Activated CD4-positive, alpha-beta memory T cell treated with anti-CD3 and anti-CD28 coated beads, Interleukin-2, amount 10 ng/mL, durations not matched to agents 7 days and 5 days (primary cell): ENCODE measurements around the gene UQCRHL. TPM values are rescaled to one million over a fixed set of nuclear protein-coding genes. Genes with fewer than 3 reads are reported as not detected.
"Not testable (repeated sequence)": the region's sequence is repeated elsewhere in the genome, so short reads cannot be mapped to it uniquely, and the experiment has no call there.

Source experiments
- CTCF ChIA-PET: fragments of 350-600 bp; sonication (Branson Sonifier 250); formaldehyde crosslinking; loops from one replicate; lab custom pipeline; 2021; ENCODE audit warnings: antibody characterized with exemption, inconsistent platforms; lab: Charles Lee
- POLR2A ChIA-PET: fragments of 350-600 bp; sonication (Branson Sonifier 250); formaldehyde crosslinking; loops from one replicate; lab custom pipeline; 2021; ENCODE audit warnings: antibody characterized with exemption; lab: Charles Lee
- DNase-seq: peaks from one replicate; pipeline ENCODE4 v3.0.0-alpha.2; 2020
- H3K27ac Mint-ChIP-seq: one replicate; pipeline ENCODE4 v1.8.0; 2021; ENCODE audit warnings: mild to moderate bottlenecking, mixed read lengths
- H3K27me3 Mint-ChIP-seq: one replicate; pipeline ENCODE4 v1.8.0; 2021; ENCODE audit warnings: mixed read lengths
- H3K36me3 Mint-ChIP-seq: one replicate; pipeline ENCODE4 v1.8.0; 2021; ENCODE audit warnings: low read depth, mixed read lengths
- H3K4me1 Mint-ChIP-seq: one replicate; pipeline ENCODE4 v1.8.0; 2021; ENCODE audit warnings: mixed read lengths
- H3K4me3 Mint-ChIP-seq: one replicate; pipeline ENCODE4 v1.8.0; 2021; ENCODE audit warnings: mild to moderate bottlenecking, mixed read lengths
- H3K9me3 Mint-ChIP-seq: one replicate; pipeline ENCODE4 v1.8.0; 2021; ENCODE audit warnings: mixed read lengths
- total RNA-seq, 2 experiments: library from RNA; stranded (reverse); gene quantifications; one replicate each; pipeline ENCODE4 v1.2.3, GENCODE V29; 2021

UQCRHL gene
- total RNA-seq = 1 to 10 TPM; 1.5 to 1.6 TPM

DNA sequence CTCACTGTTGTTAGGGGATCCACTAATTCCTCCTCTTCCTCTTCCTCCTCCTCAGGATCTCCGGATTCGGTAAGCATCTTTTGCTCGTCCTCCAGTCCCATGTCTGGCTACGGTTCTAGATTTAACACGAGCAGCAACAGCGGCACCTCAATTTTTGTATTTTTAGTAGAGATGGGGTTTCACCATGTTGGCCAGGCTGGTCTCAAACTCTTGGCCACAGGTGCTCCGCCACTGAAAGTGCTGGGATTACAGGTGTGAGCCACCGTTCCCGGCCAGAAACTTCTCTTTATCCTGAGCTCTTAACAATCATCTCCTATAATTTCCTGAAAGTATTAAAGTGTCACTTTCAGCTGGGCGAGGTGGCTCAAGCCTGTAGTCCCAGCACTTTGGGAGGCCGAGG, at the start of gene UQCRHL:
Gene UQCRHL, minus strand, starts transcription at position 101 of the 400 bp plus-strand sequence. Its CDS starts 0 bp downstream, at position 101.
- DNase-seq, H3K4me1 Mint-ChIP-seq, H3K9me3 Mint-ChIP-seq, H3K27ac Mint-ChIP-seq, H3K27me3 Mint-ChIP-seq, POLR2A ChIA-PET, H3K36me3 Mint-ChIP-seq, H3K4me3 Mint-ChIP-seq: not testable (repeated sequence)
- CTCF ChIA-PET = interaction anchor here (0.7 kb wide), 1 partner anchor 9 kb away, joined by 4 read pairs; no protein-coding TSS in a partner anchor

DNA sequence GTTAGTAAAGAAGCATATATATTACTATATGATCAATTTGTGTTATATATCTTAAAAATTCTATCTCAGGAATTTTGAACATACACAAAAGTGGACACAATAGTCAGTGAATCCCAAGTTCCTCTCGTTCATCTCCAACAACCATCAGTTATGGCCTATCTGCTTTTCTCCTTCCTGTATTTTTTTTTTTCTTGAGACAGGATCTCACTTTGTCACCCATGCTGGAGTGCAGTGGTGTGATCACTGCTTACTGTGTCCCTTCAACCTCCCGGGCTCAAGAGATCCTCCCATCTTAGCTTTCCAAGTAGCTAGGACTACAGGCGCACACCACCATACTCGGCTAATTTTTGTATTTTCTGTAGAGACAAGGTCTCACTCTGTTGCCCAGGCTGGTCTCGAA, 49.4 kb upstream of the UQCRHL start:
- no peak for DNase-seq
- no peak overlapping the region for H3K27ac Mint-ChIP-seq
- H3K9me3 Mint-ChIP-seq = no peaks in the 10 kb centered on the region
- H3K4me1 Mint-ChIP-seq = peaks cover 18% of the 10 kb centered on the region
- no peak overlapping the region for H3K4me3 Mint-ChIP-seq
- ChIA-PET POLR2A (interaction anchor here (1.1 kb wide), 1 partner anchor 8 kb away, joined by 3 read pairs; no protein-coding TSS in a partner anchor), CTCF (no interaction called here)
- peaks cover 6% of the 10 kb centered on the region for H3K36me3 Mint-ChIP-seq
- H3K27me3 Mint-ChIP-seq = no peaks in the 10 kb centered on the region

DNA sequence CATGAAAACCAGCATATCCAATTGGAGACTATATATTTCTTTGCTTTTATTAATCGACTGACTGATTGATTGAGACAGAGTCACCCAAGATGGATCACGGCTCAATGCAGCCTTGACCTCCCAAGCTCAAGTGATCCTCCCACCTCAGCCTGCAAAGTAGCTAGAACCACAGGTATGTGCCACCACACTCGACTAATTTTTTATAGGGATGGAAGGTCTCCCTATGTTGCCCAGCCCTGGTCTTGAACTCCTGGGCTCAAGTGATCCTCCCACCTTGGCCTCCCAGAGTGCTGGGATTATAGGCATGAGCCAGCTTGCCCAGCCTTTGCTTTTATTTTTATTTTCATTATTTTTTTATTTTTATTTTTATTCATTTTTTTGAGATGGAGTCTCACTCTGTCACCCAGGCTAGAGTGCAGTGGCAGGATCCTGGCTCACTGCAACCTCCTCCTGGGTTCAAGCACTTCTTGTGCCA, 45.4 kb upstream of the UQCRHL start:
- Mint-ChIP-seq H3K4me3 (no peak overlapping the region), H3K36me3 (peaks cover 15% of the 10 kb centered on the region), H3K27me3 (no peaks in the 10 kb centered on the region), H3K27ac (no peak overlapping the region), H3K9me3 (no peaks in the 10 kb centered on the region), H3K4me1 (peaks cover 34% of the 10 kb centered on the region)
- CTCF ChIA-PET = interaction anchor here (0.6 to 1.0 kb wide), 2 partner anchors 38 to 40 kb away, joined by 4 to 5 read pairs; no protein-coding TSS in a partner anchor
- DNase-seq = no peak
- POLR2A ChIA-PET = no interaction called here

DNA sequence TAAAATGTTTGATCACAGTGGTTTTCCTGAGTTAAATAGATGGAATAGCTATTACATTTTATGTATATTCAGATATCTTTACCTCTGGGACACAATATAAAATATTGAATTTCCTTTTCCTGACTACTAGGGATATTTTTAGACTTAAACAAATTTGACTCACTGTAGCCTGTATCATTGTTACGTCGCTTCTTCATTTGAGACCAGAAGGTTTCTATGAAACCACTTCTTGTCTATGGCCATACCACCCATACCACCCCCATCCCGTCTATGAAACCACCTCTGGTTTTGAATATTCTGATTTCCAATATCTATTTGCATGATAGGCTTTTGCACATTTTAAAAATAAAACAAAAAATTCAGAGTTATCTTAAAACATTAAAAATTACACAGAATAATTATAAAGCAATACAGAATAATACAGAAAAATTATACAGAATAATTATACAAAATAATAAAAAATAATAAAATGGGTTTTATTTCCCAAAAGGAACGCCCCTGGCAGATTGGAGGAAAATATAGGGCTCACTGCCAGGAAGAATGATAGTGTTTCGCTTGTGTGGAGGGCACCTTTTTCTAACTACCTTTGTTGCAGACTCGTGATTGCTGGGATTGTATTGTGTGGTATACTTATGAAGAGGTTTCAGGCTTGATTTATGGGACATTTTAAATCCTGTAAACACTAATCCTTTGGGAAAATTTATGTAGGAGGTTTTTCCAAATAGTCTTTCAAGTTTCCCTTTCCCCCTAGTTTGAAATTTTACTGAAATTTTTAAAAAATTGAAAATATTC, 44.8 kb upstream of the UQCRHL start:
- Mint-ChIP-seq H3K9me3 (no peaks in the 10 kb centered on the region), H3K4me3 (no peak overlapping the region), H3K27ac (no peak overlapping the region), H3K4me1 (peaks cover 33% of the 10 kb centered on the region), H3K36me3 (peaks cover 15% of the 10 kb centered on the region), H3K27me3 (no peaks in the 10 kb centered on the region)
- ChIA-PET POLR2A (no interaction called here), CTCF (interaction anchor here (0.6 to 1.0 kb wide), 2 partner anchors 32 to 37 kb away, joined by 4 to 5 read pairs; no protein-coding TSS in a partner anchor)
- no peak for DNase-seq

DNA sequence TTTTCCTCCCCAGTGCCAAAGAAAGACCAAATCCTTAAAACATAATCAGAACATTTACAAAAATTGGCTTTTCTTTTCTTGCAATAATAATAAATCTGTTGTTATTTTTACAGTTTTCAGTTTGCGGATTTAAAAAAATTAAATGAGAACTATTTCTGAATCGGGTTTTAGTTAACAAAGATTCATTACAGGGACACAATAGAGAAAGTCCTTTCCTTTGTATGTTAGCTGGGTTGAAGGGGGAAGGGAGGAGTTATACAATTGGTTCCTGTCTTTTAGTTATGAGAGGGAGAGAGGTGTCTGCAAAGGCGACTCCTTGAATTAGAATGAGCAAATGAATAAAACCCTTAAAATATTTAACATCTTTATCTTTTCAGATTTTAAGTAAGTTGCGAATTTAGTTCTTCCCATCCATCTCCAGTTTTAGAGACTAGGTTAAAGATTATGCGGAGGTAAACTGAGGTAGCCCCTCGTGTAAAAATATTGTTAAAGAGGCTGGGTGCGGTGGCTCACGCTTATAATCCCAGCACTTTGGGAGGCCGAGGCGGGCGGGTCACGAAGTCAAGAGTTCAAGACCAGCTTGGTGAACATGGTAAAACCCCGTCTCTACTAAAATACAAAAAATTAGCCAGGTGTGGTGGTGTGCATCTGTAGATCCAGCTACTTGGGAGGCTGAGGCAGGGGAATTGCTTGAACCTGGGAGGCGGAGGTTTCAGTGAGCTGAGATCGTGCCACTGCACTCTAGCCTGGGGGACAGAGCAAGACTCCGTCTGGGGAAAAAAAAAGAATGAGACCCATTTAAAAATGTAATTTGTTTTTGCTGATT, 44.0 kb upstream of the UQCRHL start:
- Mint-ChIP-seq H3K4me1 (peaks cover 33% of the 10 kb centered on the region), H3K27ac (no peak overlapping the region), H3K27me3 (no peaks in the 10 kb centered on the region), H3K4me3 (no peak overlapping the region), H3K9me3 (no peaks in the 10 kb centered on the region), H3K36me3 (peaks cover 17% of the 10 kb centered on the region)
- CTCF ChIA-PET = interaction anchor here (0.6 to 4.8 kb wide), 3 partner anchors 32 to 49 kb away, joined by 3 to 25 read pairs (median 5); no protein-coding TSS in a partner anchor
- POLR2A ChIA-PET = interaction anchor here (8.1 to 9.9 kb wide), 2 partner anchors 14 to 20 kb away, joined by 158 to 235 read pairs; no protein-coding TSS in a partner anchor
- no peak for DNase-seq

DNA sequence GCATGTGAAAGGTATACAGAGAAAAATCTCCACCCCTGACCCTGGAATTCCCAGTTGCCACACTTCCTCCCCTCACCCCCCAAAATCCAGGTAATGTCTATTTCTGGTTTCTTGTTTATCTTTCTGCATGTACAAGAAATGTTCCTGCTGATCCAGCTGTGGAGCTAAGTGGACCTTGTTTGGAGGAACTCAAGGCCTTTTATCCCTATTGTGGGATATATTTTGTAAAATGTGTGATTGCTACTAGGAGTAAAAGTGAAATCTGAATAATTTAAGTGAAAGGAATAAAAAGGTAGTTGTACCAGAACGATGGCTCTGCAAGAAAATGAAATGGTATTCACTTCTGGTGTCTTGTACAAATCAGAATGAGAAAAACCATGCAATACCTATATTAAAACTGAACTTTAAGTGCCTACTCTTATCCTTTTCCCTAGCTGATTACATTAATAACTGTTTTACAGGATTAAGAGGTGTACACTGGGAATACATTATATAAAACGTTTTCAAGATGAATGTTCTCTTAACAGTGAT, 43.1 kb upstream of the UQCRHL start:
- peaks cover 40% of the 10 kb centered on the region for H3K4me1 Mint-ChIP-seq
- ChIA-PET POLR2A (interaction anchor here (1.2 to 9.9 kb wide), 5 partner anchors 13 to 125 kb away, joined by 4 to 235 read pairs (median 6); partner anchors contain the start of gene ZBTB17), CTCF (interaction anchor here (3.7 to 4.8 kb wide), 2 partner anchors 17 to 35 kb away, joined by 25 to 32 read pairs; no protein-coding TSS in a partner anchor)
- H3K27ac Mint-ChIP-seq = no peak overlapping the region
- H3K4me3 Mint-ChIP-seq = peak overlapping the region; percentile 46
- no peaks in the 10 kb centered on the region for H3K9me3 Mint-ChIP-seq
- DNase-seq = no peak
- H3K36me3 Mint-ChIP-seq = peaks cover 17% of the 10 kb centered on the region
- H3K27me3 Mint-ChIP-seq = no peaks in the 10 kb centered on the region

DNA sequence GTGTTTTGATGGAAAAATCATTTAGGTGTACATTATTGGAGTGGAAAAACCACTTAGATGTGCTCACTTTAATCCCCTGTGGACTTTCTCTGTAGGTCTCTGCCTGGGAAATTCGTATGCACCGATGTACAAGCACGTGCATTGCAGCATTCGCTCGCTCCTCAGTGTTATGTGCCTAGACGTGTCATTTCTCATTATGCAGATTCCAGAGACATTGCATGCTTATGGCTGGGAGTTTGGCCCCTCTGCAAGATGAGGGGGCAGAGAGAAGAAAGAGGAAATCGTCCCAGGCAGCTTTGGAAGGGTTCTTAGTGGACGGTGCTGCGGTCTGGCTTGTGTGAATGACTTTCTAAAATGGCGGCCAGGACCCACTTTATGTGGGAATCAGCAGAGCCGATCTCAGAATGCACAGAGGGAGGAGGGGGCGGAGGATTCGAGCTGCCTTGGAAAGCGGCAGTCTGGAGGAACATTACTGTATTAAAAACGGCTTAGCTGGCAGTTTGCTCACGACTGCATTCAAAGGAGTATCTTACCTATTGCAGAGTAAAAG, 42.4 kb upstream of the UQCRHL start:
- H3K9me3 Mint-ChIP-seq = no peaks in the 10 kb centered on the region
- peaks cover 47% of the 10 kb centered on the region for H3K4me1 Mint-ChIP-seq
- ChIA-PET POLR2A (interaction anchor here (1.1 to 9.9 kb wide), 10 partner anchors 7 to 126 kb away, joined by 3 to 235 read pairs (median 4); partner anchors contain the start of gene ZBTB17), CTCF (interaction anchor here (0.8 to 4.8 kb wide), 4 partner anchors 9 to 60 kb away, joined by 6 to 32 read pairs (median 17); no protein-coding TSS in a partner anchor)
- H3K27me3 Mint-ChIP-seq = no peaks in the 10 kb centered on the region
- peak overlapping the region; percentile 51 for H3K27ac Mint-ChIP-seq
- peak overlapping the region; percentile 89 for H3K4me3 Mint-ChIP-seq
- peaks cover 17% of the 10 kb centered on the region for H3K36me3 Mint-ChIP-seq
- peak; percentile 30 for DNase-seq

DNA sequence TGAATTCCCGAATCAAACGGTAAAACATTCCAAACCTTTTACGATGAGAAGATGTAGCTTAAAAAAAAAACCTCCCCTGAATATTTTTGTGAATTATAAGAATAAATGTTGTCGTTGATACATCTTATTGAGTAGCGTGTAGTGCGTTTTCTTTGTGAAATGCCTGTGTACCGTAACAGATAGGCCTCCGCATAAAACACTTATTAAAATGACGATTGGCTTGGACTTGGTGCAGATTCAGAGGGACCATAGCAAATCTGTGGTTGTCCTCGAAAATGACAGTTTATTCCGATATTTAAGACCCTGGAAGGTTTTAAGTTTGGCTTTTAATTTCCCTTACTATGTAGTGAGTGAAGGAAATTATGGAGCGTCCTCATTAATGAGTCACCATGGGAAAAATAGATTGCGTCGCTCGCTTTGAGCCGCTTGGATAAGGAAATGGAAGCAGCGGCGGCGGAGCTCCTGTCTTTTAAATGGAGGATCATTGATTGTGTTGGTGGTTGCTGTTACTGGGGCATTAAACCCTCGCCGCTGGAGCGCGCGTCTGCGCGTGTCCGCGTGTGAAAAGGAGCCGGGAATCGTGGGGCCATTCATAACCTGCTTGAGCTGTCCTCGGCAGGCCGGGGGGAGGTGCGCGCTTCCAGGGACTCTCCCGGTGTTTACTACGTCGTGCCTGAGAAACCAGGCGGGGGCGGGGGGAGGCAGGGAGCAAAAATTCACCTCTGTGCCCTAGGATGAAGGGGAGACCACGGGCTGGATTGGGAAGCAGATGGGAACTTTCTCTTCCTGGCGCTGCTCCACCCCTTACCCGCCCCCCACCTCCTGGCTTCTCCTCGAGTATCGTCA, 41.7 kb upstream of the UQCRHL start:
- Mint-ChIP-seq H3K36me3 (peaks cover 17% of the 10 kb centered on the region), H3K27ac (peak overlapping the region; percentile 94), H3K4me1 (peaks cover 52% of the 10 kb centered on the region), H3K4me3 (peak overlapping the region; percentile 89), H3K9me3 (no peaks in the 10 kb centered on the region), H3K27me3 (no peaks in the 10 kb centered on the region)
- CTCF ChIA-PET = interaction anchor here (0.8 to 4.8 kb wide), 4 partner anchors 10 to 61 kb away, joined by 6 to 32 read pairs (median 17); no protein-coding TSS in a partner anchor
- DNase-seq = peak; percentile 71
- POLR2A ChIA-PET = interaction anchor here (0.5 to 9.9 kb wide), 14 partner anchors 8 to 127 kb away, joined by 3 to 235 read pairs (median 4); partner anchors contain the start of gene ZBTB17

DNA sequence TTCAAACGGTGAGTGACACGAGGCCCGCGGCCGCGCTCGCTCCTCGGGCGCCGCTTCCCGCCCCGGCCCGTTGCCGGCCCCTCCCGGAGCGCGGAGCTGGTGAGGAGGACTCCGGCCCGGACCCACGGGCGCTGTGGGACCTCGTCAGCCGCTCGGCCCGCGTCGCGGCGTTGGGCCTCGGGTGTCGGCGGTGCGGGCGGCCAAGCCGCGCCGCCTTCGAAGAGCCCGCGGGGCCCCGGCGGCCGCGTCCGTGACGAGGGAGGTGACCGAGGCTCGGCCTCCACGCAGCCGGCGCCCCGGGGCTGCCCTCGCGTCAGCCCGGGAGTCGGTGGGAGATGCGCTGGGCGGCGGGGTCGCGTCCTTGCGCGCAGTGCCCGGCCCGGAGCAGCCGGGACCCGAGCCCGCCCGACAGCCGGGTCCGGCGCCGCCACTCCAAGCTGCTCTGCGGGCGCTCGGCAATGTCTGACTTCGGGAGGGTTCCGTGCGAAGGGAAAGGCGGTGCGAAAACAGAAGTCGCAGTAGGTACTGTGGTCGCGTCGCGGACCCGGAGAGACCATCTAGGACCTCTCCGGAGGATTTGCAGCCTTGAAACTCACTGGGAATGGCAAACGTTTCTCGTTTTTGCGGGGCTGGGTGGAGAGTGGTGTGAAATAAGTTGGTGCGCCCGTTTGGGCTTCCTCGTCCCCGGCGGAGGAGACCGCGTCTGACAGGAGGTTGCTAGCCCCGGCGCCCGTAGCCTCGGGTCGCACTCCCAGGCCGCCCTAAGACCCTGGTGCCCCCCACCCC, 40.9 kb upstream of the UQCRHL start:
- DNase-seq = peak; percentile 56
- CTCF ChIA-PET = interaction anchor here (1.5 to 4.8 kb wide), 4 partner anchors 11 to 33 kb away, joined by 9 to 32 read pairs (median 22); no protein-coding TSS in a partner anchor
- H3K9me3 Mint-ChIP-seq = no peaks in the 10 kb centered on the region
- no peaks in the 10 kb centered on the region for H3K27me3 Mint-ChIP-seq
- peaks cover 57% of the 10 kb centered on the region for H3K4me1 Mint-ChIP-seq
- H3K27ac Mint-ChIP-seq = peak overlapping the region; percentile 94
- H3K4me3 Mint-ChIP-seq = peak overlapping the region; percentile 90
- POLR2A ChIA-PET = interaction anchor here (0.5 to 9.9 kb wide), 21 partner anchors 11 to 519 kb away, joined by 3 to 235 read pairs (median 5); partner anchors contain the start of genes FBXO42 and SZRD1
- H3K36me3 Mint-ChIP-seq = peaks cover 17% of the 10 kb centered on the region

DNA sequence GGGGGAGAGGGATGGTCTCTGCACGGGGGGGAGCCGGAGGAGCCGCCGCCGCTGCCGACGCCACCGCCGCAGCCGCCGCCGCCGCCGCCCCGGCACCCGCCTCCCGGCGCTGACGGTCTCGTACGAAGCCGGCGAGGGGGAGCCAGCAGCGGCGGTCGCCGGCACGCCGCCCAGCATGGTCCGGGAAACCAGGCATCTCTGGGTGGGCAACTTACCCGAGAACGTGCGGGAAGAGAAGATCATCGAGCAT, 40.4 kb upstream of the UQCRHL start:
- H3K4me3 Mint-ChIP-seq = peak overlapping the region; percentile 90
- H3K27me3 Mint-ChIP-seq = no peaks in the 10 kb centered on the region
- H3K4me1 Mint-ChIP-seq = peaks cover 57% of the 10 kb centered on the region
- H3K27ac Mint-ChIP-seq = peak overlapping the region; percentile 95
- H3K36me3 Mint-ChIP-seq = peaks cover 17% of the 10 kb centered on the region
- ChIA-PET CTCF (interaction anchor here (0.9 to 4.8 kb wide), 4 partner anchors 11 to 32 kb away, joined by 3 to 32 read pairs (median 22); no protein-coding TSS in a partner anchor), POLR2A (interaction anchor here (0.6 to 9.9 kb wide), 23 partner anchors 10 to 666 kb away, joined by 3 to 235 read pairs (median 5); partner anchors contain the start of genes FBXO42 and SZRD1)
- no peak for DNase-seq
- no peaks in the 10 kb centered on the region for H3K9me3 Mint-ChIP-seq
